Calu3 (cell line): ENCODE measurements around the gene ZNF165. TPM values are rescaled to one million over a fixed set of nuclear protein-coding genes. Genes with fewer than 3 reads are reported as not detected.
A peak's percentile ranks its signal among the peaks of the same experiment; 100 is the strongest.
"Not testable (repeated sequence)": the region's sequence is repeated elsewhere in the genome, so short reads cannot be mapped to it uniquely, and the experiment has no call there.

ENCODE experiments used
- BruUV-seq: library from RNA; stranded (reverse); fragments of 400-500 nt; replicated peaks from 2 replicates; lab custom pipeline; 2021; lab: Mats Ljungman, UMichigan
- CTCF ChIA-PET: fragments of 300-600 bp; sonication (Branson Sonifier 250); formaldehyde crosslinking; loops from one replicate; lab custom pipeline; 2022; ENCODE audit warnings: antibody characterized with exemption; lab: Charles Lee
- DNase-seq: peaks from one replicate; pipeline ENCODE4 v3.0.0; 2022
- H3K27ac Mint-ChIP-seq: one replicate; pipeline ENCODE4 v1.8.0; 2022; ENCODE audit warnings: mixed read lengths; ENCODE audit not compliant: unreplicated experiment
- H3K27me3 Mint-ChIP-seq: one replicate; pipeline ENCODE4 v1.8.0; 2022; ENCODE audit warnings: mixed read lengths; ENCODE audit not compliant: unreplicated experiment
- H3K36me3 Mint-ChIP-seq: one replicate; pipeline ENCODE4 v1.8.0; 2022; ENCODE audit warnings: mild to moderate bottlenecking, moderate library complexity, mixed read lengths; ENCODE audit not compliant: insufficient read depth, unreplicated experiment
- H3K4me1 Mint-ChIP-seq: one replicate; pipeline ENCODE4 v1.8.0; 2022; ENCODE audit warnings: mild to moderate bottlenecking, low read depth, mixed read lengths; ENCODE audit not compliant: unreplicated experiment
- H3K4me3 Mint-ChIP-seq: one replicate; pipeline ENCODE4 v1.8.0; 2022; ENCODE audit warnings: mild to moderate bottlenecking, low read depth, moderate library complexity, mixed read lengths; ENCODE audit not compliant: unreplicated experiment
- H3K9me3 Mint-ChIP-seq: one replicate; pipeline ENCODE4 v1.8.0; 2022; ENCODE audit warnings: low read depth, mixed read lengths; ENCODE audit not compliant: unreplicated experiment
- CTCF ChIP-seq: fragments of 200-600 bp; IDR thresholded peaks from one replicate; pipeline ENCODE4 v1.8.0; 2022; ENCODE audit warnings: antibody characterized with exemption; ENCODE audit not compliant: unreplicated experiment
- intact Hi-C: fragments of 100-400 bp; cut with micrococcal nuclease; formaldehyde crosslinking; loops from one replicate; pipeline ENCODE4 v1.10.0; 2022; ENCODE audit not compliant: unreplicated experiment
- total RNA-seq: library from RNA; stranded (reverse); gene quantifications from 2 replicates; pipeline ENCODE4 v1.2.3, GENCODE V29; 2022

Gene ZNF165
- total RNA-seq, 1 experiment from 2014 or later = 6.3 TPM

DNA sequence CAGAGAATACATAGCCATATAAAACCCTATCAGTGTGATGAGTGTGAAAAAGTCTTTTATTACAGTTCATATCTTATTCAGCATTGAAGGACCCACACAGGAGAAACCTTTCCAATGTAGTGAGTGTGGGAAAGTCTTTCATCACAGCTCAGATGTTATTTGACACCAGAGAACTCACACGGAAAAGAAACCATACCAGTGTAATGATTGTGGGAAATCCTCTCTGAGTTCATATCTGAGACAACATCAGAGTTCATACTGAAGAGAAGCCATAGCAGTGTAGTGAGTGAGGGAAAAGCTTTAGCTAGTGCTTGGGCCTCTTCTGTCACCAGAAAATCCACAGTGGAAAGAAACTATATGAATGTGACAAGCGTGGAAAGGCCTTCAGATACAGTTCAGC lies 35.4 kb downstream of the ZNF165 start:
- no peaks in the 10 kb centered on the region for H3K27me3 Mint-ChIP-seq
- TF ChIP-seq CTCF = no peak
- intact Hi-C loops = no loop called here
- no peaks in the 10 kb centered on the region for H3K4me1 Mint-ChIP-seq
- no peak overlapping the region for H3K27ac Mint-ChIP-seq
- no peaks in the 10 kb centered on the region for H3K36me3 Mint-ChIP-seq
- DNase-seq = no peak
- CTCF ChIA-PET = interaction anchor here (0.8 kb wide), 1 partner anchor 11 kb away, joined by 3 read pairs; no protein-coding TSS in a partner anchor
- H3K4me3 Mint-ChIP-seq = no peak overlapping the region
- no TSS peak for BruUV-seq
- no peaks in the 10 kb centered on the region for H3K9me3 Mint-ChIP-seq

- H3K4me1 Mint-ChIP-seq = no peaks in the 10 kb centered on the region
- DNase-seq = no peak
- TF ChIP-seq CTCF = no peak
- BruUV-seq = no TSS peak
- intact Hi-C loops = no loop called here
- CTCF ChIA-PET = no interaction called here
- H3K36me3 Mint-ChIP-seq = no peaks in the 10 kb centered on the region
- H3K27ac Mint-ChIP-seq = no peak overlapping the region
- no peaks in the 10 kb centered on the region for H3K27me3 Mint-ChIP-seq
- no peaks in the 10 kb centered on the region for H3K9me3 Mint-ChIP-seq
- H3K4me3 Mint-ChIP-seq = no peak overlapping the region
These were observed 37.1 kb downstream of the ZNF165 start for GRCh38 chr6:28117386-28118050.

GRCh38 chr6:28118217-28118616 lies 37.8 kb downstream of the ZNF165 start:
- Mint-ChIP-seq H3K4me3 (no peak overlapping the region), H3K27ac (no peak overlapping the region), H3K4me1 (peaks cover 4% of the 10 kb centered on the region), H3K36me3 (no peaks in the 10 kb centered on the region), H3K27me3 (no peaks in the 10 kb centered on the region), H3K9me3 (no peaks in the 10 kb centered on the region)
- no peak for DNase-seq
- no peak for TF ChIP-seq CTCF
- CTCF ChIA-PET = no interaction called here
- intact Hi-C loops = no loop called here
- BruUV-seq = no TSS peak

GRCh38 chr6:28121876-28122275 lies 41.5 kb downstream of the ZNF165 start:
- Mint-ChIP-seq H3K36me3 (peaks cover 19% of the 10 kb centered on the region), H3K4me1 (peaks cover 22% of the 10 kb centered on the region), H3K9me3 (no peaks in the 10 kb centered on the region), H3K27ac (no peak overlapping the region), H3K27me3 (no peaks in the 10 kb centered on the region), H3K4me3 (no peak overlapping the region)
- CTCF ChIA-PET = no interaction called here
- DNase-seq = no peak
- TF ChIP-seq CTCF = no peak
- intact Hi-C loops = loop anchor here (10.0 kb wide), 1 partner anchor 463 kb away; a partner anchor contains a TSS
- BruUV-seq = TSS peak; percentile 10

DNA sequence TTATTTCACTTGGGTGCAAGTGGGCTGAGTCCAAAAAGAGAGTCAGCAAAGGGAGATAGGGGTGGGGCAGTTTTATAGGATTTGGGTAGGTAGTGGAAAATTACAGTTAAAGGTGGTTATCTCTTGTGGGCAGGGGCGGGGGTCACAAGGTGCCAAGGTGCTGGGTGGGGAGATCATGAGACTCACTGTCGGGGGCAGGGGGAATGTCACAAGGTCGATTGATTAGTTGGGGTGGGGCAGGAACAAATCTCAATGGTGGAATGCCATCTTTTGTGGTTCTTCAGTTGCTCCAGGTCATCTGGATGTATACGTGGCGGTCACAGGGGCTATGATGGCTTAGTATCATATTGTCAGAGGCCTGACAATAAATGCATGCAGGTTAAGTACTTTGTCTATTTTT lies 41.9 kb downstream of the ZNF165 start:
- H3K9me3 Mint-ChIP-seq, H3K27ac Mint-ChIP-seq, BruUV-seq, H3K27me3 Mint-ChIP-seq, H3K4me3 Mint-ChIP-seq, DNase-seq, CTCF ChIA-PET: not testable (repeated sequence)
- Mint-ChIP-seq H3K36me3 (peaks cover 19% of the 10 kb centered on the region), H3K4me1 (peaks cover 22% of the 10 kb centered on the region)
- intact Hi-C loops = loop anchor here (10.0 kb wide), 1 partner anchor 463 kb away; a partner anchor contains a TSS
